ENCODE data around the gene PTPRR.

Gene PTPRR

DNA sequence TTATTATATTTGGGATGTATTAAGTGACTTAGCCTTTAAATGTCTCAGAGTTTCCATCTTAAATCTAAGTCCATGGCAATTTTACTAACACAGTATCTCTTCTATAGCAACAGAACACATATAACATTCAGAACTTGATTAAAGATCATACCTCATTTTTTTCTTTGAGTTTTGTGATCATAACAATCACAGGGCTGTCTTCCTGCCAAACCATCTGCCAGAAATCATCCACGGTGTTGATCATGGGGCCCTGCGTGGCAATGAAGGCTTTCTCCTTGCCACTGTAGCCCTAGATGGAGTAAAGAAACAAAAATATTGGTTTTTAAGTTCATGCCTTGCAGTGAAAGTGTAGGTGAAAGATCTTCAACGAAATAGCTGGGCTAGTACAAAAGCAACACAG lies 236.6 kb downstream of the PTPRR start:
- DNase-seq: no peak

DNA sequence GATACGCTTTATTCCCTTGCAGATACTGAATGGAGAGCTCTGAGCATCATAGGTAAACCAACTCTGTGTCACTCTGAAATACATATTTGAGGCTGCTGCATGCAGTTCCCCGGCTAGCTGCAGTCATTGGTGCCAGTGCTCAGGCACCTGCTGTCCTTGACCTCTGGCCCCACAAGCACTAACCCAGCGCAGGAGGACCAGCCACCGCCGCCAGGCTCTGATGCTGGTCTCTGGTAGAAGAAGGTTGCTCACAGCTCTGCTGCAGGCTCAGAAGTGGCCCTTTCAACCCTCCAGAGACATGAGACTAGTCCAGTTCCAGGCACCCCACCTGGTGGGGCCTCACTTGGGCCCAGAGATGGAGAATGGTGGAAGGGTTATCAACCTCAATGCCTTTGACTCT lies 248.8 kb downstream of the PTPRR start:
- no peak for DNase-seq

DNA sequence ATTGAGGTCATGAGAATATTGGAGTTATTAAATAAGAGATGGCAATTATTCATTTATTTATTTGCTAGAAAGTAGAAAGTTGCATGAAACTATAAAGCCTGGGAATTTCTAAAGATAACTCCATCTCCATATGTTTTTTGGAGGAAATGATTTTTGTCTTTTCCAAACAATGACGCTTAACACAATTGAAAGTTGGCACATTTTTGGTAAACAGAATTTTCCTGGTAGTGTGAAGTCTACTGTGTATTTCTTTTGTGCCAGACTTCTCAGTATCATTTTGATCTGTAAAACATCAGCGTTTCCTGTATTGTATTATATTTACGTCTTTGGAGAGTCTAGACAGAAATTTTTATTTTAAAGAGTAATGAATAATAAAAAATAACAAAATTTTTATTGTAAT lies 249.6 kb downstream of the PTPRR start:
- no peak for DNase-seq

DNA sequence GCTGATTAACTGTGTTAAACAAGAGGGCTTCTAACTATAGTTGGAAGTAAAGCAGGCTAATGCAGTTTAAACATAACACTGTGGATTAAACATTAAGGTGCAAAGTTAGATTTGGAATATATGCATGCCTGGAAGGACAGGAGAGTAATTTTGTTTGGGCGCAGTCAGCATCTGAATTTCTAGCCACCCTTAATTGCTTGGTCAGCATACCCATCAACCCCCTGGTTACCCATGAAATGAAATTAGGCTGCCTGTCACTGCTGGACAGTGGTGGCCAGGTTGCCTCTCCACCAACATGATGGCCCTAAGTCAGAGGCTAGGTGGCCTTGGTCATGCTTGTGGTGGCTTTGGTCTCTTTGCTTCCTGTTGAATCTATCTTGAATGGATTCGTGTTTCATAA lies 253.3 kb downstream of the PTPRR start:
- DNase-seq: no peak

DNA sequence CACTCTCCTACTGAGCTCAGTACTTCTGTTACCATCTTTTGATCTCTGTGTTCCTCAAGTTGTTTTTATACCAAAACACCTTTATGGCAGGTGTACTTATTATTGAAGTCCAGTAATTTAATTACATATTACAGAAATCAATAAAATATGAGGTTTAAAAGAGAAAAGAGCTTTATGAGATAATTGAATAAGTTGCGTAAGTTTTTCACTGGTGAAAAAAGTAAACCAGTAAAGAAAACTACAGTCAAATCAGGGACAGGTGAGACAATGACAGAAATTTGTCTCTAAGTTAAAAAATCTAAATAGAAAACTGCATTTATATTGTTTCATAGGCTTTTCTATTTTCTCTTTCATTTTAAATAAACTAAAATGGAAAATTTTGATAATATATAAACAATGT lies 254.2 kb downstream of the PTPRR start:
- no peak for DNase-seq

DNA sequence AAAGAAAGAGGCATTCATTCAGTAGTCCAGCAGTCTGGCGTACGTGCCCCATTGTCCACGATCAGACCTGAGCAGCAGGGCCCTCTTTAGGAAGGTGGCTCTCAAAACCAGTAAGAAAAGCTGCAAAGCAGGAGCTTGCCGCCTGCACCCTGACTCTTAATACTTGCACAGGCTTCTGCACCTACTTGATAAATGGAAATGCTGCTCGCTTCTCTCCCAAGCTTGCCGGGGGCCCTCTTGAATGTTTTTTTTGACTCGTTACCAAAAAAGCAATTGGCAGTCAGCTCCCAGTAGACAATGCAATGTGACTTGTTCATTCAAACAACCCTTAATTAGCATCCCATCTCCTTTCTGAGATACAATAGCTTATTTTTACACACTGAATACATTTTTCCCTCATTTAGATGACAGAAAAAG lies 256.1 kb downstream of the PTPRR start:
- DNase-seq: no peak

DNA sequence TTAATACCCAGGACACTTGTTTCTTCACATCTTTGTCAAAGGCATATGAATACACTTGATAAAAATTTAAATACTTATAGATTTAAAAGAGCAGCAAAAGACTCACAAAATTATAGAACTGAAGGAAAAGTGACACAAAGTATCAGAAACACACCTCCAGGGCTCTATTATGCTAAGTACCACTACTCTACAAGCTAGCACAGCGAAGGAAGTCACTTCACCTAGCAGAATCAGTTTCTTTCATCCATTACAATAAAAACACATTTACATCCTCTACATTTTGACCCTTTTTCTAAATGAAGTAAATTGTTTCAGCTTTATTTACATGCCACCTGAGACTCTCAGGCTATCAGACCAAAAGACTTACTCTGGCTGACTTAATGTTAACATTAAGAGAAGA lies 256.7 kb downstream of the PTPRR start:
- DNase-seq: no peak

DNA sequence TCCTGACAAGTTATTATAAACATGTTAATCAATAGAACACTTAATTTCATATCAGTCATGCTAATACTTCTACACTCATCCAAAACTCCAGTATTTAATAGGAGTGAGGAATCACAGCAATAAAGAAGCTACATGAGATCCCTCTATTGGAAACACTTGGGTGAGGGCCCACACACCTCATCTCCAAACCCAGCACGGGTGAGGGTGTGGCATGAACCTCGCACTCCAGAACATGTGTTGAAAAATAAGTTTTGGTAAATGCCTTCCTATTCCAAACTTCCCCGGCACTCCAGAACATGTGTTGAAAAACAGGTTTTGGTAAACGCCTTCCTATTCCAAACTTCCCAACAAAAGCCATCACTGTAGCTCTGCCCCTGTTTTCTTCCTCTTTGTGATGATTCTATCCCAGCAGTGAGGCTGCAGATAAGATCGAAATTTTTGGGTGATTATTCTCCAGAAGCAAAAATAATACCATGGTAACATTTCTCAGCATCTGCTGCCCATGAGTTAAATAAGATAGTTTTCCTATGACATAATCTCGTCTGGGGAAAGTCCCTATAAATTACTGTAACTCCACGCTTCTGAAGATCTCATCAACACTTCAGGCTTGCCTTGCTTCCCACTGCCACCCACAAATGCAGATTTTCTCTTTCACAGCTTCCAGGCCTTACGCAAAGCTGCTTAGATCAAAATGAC lies 258.9 kb downstream of the PTPRR start:
- DNase-seq: peak in 2 of 4 experiments; percentile 14 to 21

DNA sequence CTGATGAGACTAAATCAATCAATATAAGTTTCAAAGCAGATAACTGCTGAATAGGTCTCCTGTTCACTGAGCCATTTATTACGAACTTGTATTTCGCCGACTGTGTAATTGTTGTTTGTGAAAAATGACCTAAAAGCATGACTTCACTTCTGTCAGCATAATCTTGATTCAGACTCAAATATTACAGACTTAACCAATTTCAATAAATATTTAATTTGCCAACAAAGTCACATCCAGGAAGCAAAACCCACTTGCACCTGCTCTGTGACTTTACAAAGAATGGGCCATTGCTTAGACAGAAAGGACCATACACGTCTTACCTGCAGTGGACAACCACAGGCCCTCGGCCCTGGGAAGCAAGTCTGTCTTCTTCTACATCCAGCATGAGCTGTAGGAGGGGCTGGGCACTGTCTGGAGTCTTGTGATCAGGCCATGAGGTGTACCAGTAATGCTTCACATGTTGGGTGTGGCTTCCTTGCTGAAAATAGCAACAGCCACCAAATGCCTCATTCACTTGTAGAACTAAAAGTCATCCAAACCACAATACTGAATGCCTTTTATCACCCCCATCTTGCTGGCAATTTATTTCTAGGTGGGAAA lies 259.8 kb downstream of the PTPRR start:
- DNase-seq: peak in 3 of 4 experiments; percentile 7 to 26 (median 16)

DNA sequence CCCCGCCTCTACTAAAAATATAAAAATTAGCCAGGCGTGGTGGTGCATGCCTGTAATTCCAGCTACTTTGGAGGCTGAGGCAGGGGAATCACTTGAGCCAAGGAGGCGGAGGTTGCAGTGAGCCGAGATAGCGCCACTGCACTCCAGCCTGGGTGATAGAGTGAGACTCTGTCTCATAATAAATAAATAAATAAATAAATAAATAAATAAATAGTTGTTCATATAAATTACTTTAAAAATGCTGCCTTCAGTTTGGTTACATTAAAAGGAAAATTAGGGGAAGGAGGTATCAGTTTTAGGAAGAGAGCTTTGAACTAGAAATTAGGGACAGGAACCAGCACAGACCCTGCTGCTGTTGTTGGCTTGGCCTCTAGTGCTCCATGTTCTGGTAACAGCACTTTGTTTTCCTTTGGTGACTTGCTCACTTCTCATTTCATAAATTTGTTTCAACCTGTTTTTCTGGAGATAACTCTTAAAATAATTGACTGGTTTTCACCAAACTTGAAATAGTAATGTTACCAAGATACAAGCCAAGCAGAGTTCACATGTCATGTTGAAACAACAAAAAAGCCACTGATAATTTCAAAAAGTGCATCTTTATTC lies 260.4 kb downstream of the PTPRR start:
- no peak for DNase-seq

DNA sequence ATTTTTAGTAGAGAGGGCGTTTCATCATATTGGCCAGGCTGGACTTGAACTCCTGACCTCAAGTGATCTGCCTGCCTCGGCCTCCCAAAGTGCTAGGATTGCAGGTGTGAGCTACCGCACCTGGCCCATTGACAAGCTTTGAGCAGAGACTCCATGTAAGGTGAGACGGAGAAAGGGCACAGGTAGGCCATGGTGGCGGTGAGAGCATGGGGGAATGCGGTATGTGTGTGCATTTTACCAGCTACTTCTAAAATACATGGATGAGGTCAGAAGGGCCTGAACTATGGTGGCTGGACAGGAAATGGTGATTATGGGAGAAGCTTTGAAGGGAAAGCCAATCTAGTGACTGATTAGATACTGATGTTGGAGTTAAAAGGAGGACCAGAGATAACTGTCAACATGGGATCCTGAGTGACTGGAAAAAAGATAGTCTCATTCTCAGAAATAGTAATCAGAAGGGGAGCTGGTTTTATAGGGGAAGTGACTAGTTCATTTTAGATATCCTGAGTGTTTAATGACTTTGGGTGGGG lies 261.4 kb downstream of the PTPRR start:
- no peak for DNase-seq

DNA sequence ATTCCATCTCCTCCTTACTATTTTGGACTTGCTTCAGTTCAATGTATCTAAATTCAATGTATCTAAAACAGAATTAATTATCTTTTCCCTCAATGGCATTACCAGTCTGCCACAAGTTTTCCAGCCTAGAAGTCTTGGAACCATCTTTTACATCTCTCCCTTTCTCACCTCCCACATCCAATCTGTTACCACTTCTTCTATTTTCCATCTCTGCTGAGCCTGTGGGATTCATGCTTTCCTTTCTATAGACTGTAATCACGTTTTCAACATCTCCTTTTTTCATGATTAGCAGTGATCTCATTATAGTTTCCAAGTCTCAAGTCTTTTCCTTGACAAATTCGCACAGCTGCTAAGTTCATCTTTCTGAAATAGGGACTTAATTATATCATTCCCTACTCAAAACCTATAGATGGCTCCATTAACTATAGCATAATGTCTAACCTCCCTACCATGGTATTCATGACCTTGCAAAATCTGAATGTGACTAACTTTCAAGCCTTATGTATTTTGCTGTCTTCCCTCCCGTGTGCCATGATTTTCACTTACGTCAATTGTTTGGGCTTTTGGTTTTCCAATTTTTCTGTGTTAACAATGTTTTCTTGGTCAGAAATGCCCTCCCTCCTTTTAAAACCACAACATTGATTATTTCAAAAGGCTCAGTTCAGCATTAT lies 262.8 kb downstream of the PTPRR start:
- DNase-seq: no peak

DNA sequence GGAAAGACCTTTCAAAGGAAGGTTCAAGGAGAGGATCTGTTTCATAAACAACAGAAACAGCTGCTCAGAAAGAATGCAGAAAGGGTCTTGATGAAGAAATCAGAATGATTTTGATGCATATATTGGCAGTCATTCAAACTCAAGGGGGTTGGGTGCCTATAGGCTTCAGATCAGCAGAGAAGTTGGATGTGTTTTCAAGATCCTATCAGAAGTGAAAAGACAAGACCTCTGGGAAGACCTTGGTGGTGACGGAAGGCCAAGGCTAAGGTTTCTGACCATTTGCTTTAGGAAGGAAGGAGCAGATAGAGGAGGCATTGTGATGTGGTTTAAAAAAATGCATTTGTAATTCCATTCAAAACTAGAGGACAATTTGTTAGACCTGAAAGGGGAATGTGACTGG lies 268.1 kb downstream of the PTPRR start:
- no peak for DNase-seq

DNA sequence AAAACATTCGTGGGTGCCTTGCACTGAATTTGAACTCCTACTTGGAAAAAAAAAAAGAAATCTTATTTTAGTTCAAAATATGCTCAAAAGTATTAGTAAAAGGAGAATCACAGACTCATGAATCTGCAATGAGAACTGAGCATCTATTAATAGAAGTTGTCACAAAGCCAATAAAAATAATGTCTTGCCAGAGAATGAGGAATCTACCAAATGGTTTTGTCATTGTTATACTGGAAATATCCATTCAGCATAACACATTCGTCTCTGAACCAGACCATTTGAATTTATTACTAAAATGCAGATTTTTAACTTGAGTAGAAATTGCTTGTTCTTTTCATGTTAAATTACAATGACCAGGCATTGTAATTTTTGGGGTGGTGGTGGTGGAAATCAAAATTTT lies 271.7 kb downstream of the PTPRR start:
- no peak for DNase-seq

DNA sequence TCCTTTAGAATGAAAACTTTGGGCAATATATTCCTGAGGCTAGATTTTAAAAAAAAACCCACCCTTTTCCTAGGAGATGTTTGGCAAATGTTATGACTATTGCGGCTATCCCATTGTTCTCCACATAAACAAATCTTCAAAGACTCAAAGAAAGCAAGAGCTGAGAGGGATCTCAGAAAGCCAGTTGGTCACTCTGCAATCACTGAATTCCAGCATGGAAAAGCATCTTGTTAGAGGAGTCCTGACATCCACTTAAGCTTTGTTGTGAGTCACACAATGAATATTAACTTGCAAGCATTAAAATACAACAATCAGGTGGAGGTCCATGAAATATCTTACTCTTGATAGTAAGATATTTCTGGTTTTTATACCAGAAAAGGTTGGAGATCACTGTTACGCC lies 272.3 kb downstream of the PTPRR start:
- DNase-seq: no peak

DNA sequence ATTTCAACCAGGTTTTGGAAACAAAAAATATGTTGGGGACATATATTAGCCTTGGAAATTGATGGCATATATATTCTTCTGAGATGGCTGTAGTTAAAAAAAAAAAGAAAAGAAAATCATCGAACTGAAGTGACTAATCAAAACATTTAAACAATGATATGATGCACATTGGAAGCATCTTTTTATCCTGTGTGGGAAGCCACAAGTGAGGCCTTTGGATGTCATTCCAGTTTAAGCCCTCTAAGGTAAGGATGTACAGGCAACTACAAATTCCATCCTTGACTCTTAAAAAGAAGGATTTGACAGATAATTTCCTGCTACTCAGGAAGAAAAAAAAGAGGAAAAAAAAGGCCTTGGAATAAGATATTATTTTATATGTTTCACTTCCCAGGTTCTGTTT lies 273.7 kb downstream of the PTPRR start:
- DNase-seq: no peak

DNA sequence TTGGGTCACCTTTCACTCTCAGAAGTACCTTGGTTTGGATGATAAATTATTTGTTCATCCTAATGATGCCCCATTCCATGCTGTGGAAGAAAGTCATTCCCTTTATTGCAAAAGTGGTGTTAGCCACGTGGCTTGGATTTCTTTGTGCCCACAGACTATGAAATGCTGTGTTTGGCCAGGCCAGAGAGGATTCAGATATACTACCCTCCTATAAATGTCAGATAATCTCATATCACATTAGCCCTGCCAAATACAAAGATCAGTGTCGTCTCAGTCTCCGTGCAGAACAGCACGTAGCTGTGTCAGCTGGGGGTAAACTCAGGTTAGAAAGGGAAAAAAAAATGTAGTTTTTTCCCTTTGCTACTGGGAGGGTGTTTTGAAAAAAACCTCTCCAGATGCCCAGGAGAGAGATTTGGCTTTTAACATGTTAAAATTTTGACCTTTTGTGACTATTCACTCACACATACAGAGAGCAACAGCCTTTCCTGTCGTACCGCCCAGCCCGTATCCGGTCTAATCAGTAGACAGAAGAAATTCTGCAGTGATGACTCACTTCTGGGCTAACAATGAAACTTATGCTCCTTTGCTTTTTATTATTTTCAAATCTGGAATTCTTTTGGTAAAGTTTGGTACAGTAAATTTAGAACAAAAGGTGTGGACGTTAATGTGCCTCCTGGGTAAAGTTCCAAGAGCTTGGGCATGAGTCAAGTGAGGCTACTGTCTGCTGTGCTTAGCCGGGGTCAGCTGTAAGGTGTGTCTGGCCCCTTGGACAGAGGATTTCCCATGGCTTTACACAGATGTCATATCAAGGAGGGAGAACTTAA lies 274.8 kb downstream of the PTPRR start:
- peak in 2 of 4 experiments; percentile 1 to 9 for DNase-seq

DNA sequence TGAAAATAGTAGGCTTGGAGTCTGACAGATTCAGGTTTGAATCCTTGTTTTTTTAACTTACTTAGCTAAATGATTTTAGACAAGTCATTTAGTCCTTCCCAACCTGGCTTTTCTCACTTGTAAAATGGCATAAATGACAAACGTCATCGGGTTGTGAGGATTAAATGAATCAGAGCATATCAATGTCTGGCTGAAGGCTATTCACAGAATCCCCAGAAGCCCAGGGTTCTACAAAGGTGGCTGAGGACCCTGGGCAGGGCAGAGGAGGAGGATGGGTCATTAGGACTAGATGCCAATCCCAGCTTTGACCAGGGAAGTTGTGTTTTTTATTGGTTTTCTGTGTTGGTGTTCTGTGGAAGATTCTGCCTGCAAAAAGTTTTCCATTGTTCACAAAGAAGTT lies 275.7 kb downstream of the PTPRR start:
- no peak for DNase-seq

DNA sequence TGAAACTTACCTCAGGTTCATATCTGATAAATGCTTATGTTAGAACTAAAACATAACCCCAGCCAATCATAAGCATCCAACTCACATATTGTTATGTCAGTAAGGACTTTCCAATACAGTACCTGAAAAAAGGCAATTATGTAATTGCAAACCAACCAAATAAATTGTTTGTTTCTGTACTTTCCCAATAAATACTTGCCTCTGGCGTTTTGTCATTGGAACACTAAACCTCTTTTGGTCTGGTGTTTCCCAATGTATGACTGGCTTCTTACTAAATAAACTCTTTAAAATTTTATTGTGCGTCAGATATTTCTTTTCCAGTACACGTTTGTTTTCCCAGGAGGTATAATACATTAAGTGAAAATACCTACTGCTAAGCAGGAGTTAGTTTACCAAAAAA lies 276.6 kb downstream of the PTPRR start:
- no peak for DNase-seq

DNA sequence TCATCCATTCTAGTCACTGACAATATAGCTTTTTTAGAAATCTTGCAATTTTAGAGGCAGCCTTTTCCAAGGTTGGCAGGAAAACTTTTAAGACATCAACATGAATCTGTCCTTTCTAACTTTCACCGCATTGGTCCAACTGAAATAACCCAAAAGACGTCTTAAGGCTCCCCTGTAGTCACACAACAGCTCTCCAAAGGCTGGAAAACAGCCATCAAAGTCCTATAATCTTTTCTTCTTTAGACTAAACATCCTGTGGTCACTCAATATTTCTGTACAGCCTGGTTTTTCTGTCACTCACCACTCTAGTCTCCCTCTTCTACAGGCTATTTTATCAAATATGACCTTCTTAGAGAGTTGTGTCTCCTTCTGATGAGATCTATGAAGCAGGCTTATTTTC lies 278.8 kb downstream of the PTPRR start:
- no peak for DNase-seq

DNA sequence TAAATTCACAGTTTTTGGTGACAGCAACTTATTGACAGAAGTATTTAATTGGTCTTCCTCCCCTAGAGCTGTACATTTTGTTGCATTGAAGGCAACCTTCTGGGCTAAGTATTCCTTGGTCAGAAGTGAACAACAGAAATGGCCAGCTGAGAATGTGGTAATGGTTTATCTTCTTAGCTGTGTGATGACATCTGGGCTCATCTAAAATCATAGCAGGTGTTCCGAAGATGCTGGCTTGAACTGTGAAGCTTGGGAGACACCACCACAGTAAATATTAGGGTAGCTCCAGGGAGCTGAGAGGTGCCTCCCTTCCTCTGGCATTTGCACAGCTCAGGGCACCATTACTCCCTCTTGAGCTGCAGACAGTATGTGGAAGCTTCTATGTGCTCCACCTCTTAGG lies 279.6 kb downstream of the PTPRR start:
- no peak for DNase-seq

DNA sequence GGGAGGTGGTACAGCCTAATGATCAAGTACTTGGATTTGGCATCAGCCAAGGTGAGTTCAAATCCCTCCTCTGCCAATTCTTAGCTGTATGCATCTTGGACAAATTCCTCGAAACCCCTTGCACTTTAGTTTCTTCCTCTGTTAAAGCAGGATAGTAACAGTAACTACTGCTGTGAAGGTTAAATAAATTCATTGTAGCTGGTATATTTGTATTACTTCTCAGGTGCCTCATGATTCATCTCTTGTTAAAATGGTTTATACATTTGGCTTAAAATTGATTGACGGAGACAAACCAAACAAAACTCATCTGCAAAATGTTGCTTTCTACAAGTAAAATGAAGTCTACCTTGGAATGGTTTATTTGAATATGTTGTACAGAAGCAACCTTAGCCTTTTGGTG lies 281.0 kb downstream of the PTPRR start:
- DNase-seq: no peak
